Uterus (tissue), 4 donors: Measurements from ENCODE around the gene DRG1. TPM values are rescaled to one million over a fixed set of nuclear protein-coding genes. Genes with fewer than 3 reads are reported as not detected.

Experiments
- DNase-seq, 2 donors: peaks; one replicate each; pipeline ENCODE4 v3.0.0-alpha.2; 2019 to 2020
- H3K27ac ChIP-seq, 2 donors: fragments of 200-600 bp; sonication (generic); 1 replicate in 1 of 2; 2 replicates in 1 of 2; pipeline ENCODE4 v1.5.1; 2016 to 2018
- H3K27me3 ChIP-seq, 2 donors: fragments of 200-600 bp; sonication (generic); one replicate each; pipeline ENCODE4 v1.5.1; 2018 to 2019; ENCODE audit warnings: control low read depth in 1 of 2
- H3K36me3 ChIP-seq, 2 donors: fragments of 200-600 bp; sonication (generic); one replicate each; pipeline ENCODE4 v1.5.1; 2019; ENCODE audit warnings: control low read depth in 1 of 2
- H3K4me1 ChIP-seq, 2 donors: fragments of 200-600 bp; sonication (generic); one replicate each; pipeline ENCODE4 v1.5.1; 2018 to 2019; ENCODE audit warnings: control low read depth in 1 of 2
- H3K4me3 ChIP-seq, 2 donors: fragments of 200-600 bp; sonication (generic); 1 replicate in 1 of 2; 2 replicates in 1 of 2; pipeline ENCODE4 v1.5.1; 2018 to 2019; ENCODE audit warnings: mild to moderate bottlenecking in 1 of 2
- H3K9me3 ChIP-seq, 2 donors: fragments of 200-600 bp; sonication (generic); one replicate each; pipeline ENCODE4 v1.5.1; 2019; ENCODE audit warnings: control low read depth in 1 of 2
- POLR2A ChIP-seq, 2 donors: fragments of 450-650 bp; IDR thresholded peaks; one replicate each; pipeline ENCODE4 v1.6.1; 2016; ENCODE audit warnings: antibody characterized with exemption in 2 of 2, mild to moderate bottlenecking in 1 of 2, moderate library complexity in 1 of 2
- intact Hi-C: fragments of 100-400 bp; cut with DNase I; formaldehyde crosslinking; loops from one replicate; pipeline ENCODE4 v1.15.1; 2023; ENCODE audit warnings: low total_unique reads
- total RNA-seq, 4 donors: library from RNA; depleted of rRNA in 3 of 4; stranded (reverse); fragments of >200 nt in 3 of 4; gene quantifications; one replicate each; pipeline versions ENCODE4 v1.1.0 to v1.2.4, GENCODE V29; 2014 to 2023
- TF ChIP-seq, protein P1 (sequence below), 4 experiments: fragments of 200-600 bp in 2 of 4; fragments of 450-650 bp in 2 of 4; sonication (generic) in 2 of 4; IDR thresholded peaks; one replicate each; pipeline ENCODE4 v1.5.1; 2016 to 2019; ENCODE audit warnings: antibody characterized with exemption in 4 of 4, mild to moderate bottlenecking in 2 of 4, moderate library complexity in 1 of 4
- donor health status: DM: yes; HTN: yes; CAD: no.

DRG1 gene
- total RNA-seq, 4 donors from 2014 or later = 9.2 to 98.2 (median 40.9) TPM

DNA sequence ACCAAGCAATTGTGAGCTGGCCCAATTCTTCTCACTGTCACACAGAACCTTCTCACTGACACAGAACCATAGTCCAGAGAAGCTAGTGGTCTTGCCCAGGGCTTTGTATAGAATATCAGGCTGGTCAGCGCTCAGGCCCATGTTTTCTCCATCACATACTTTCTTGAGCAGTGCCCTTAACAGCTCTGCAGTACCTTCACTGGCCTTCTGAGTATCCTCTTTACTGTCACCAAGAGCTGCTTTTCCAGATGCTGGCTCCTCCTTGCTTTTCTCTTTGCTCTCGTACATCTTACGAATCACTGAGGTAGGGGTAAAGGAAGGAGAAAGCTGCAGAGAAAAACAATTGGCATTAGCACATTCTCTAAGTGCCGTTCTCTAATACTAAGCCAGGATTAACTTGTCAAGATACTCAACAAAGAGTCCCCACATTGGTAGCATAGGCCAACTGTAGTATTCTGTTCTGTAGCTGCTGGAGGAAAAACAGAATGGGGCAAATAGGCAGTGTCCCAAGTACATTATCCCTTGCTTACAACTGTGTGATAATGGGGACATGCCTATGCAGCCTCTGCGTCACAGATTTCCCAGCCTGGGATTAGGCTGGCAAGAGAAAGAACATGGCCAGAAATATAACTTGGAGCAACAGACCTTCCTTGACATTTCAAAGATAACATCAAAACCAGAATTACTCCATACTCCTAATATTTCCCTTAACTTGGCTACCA is 43.5 kb downstream of the DRG1 start:
- Histone ChIP-seq H3K4me1 (no peaks in the 10 kb centered on the region), H3K9me3 (no peaks in the 10 kb centered on the region), H3K27me3 (no peaks in the 10 kb centered on the region), H3K27ac (no peak overlapping the region), H3K36me3 (no peaks in the 10 kb centered on the region), H3K4me3 (no peak overlapping the region)
- intact Hi-C loops = no loop called here
- TF ChIP-seq, protein P1, sequence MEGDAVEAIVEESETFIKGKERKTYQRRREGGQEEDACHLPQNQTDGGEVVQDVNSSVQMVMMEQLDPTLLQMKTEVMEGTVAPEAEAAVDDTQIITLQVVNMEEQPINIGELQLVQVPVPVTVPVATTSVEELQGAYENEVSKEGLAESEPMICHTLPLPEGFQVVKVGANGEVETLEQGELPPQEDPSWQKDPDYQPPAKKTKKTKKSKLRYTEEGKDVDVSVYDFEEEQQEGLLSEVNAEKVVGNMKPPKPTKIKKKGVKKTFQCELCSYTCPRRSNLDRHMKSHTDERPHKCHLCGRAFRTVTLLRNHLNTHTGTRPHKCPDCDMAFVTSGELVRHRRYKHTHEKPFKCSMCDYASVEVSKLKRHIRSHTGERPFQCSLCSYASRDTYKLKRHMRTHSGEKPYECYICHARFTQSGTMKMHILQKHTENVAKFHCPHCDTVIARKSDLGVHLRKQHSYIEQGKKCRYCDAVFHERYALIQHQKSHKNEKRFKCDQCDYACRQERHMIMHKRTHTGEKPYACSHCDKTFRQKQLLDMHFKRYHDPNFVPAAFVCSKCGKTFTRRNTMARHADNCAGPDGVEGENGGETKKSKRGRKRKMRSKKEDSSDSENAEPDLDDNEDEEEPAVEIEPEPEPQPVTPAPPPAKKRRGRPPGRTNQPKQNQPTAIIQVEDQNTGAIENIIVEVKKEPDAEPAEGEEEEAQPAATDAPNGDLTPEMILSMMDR (IDR thresholded peaks at IDR 0.05) = no peak
- TF ChIP-seq POLR2A (IDR thresholded peaks at IDR 0.05) = no peak
- no peak for DNase-seq

DNA sequence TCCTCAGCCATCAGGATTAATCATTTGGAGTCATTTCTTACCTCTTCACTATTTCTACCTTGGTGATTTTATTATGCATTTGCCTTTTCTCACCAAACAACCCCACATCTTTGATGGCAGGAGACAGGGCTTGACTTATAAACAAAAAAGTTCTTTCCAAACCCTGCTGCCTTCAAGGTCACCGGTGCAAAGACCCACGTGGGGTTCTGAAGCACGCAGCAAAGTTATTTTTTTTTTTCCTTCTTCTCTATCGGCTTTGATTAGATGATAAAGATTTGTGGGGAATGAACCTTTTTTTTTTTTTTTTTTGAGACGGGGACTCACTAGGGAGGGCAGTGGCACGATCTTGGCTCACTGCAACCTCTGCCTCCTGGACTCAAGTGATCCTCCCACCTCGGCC is 44.1 kb downstream of the DRG1 start:
- Histone ChIP-seq H3K4me1 (no peaks in the 10 kb centered on the region), H3K36me3 (no peaks in the 10 kb centered on the region), H3K27ac (no peak overlapping the region), H3K4me3 (no peak overlapping the region), H3K27me3 (no peaks in the 10 kb centered on the region), H3K9me3 (no peaks in the 10 kb centered on the region)
- DNase-seq = no peak
- TF ChIP-seq, protein P1 (IDR thresholded peaks at IDR 0.05) = no peak
- no peak for TF ChIP-seq POLR2A (IDR thresholded peaks at IDR 0.05)
- intact Hi-C loops = no loop called here

DNA sequence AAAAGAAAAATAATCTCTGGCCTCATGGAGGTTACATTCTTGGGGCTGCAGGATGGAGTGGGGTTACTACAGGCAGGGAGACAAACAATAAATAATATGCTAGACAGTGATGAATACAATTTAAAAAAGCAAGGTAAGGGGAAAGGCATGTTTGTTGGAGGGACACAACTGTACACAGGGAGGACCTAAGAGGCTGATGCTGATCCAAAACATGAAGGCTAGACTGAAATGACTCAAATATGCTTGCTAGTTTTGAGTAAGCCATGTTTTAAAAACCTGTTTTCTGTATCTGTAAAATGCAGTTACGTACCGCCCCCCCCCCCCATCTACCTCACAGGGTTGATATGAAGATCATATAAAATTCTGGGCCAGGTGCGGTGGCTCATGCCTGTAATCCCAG is 46.2 kb downstream of the DRG1 start:
- no peaks in the 10 kb centered on the region for H3K27me3 ChIP-seq
- no peak overlapping the region for H3K4me3 ChIP-seq
- intact Hi-C loops = no loop called here

DNA sequence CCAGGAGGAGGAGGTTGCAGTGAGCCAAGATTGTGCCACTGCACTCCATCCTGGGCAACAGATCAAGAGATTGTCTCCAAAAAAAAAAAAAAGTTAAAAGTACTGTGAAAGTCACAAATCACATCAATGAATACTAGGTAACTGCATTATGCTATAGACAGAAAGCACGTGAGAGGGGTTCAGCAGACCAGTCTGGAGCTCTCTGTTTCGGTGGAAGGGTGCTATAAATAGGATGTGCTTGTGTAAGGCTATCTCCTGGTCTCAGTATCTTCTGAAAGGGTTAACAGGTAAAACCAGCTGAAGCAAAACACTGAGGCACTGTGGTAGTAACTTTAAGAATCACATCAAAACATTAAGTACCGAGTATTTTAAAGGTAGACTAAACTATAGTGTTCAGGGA is 46.8 kb downstream of the DRG1 start:
- no peak for TF ChIP-seq POLR2A (IDR thresholded peaks at IDR 0.05)
- TF ChIP-seq, protein P1 (IDR thresholded peaks at IDR 0.05) = no peak
- Histone ChIP-seq H3K36me3 (no peaks in the 10 kb centered on the region), H3K27ac (no peak overlapping the region), H3K4me1 (no peaks in the 10 kb centered on the region), H3K4me3 (no peak overlapping the region), H3K27me3 (no peaks in the 10 kb centered on the region), H3K9me3 (no peaks in the 10 kb centered on the region)
- intact Hi-C loops = no loop called here
- no peak for DNase-seq

More for the DNA sequence above, 46.2 kb downstream of the DRG1 start:
- DNase-seq = no peak
- Histone ChIP-seq H3K36me3 (no peaks in the 10 kb centered on the region), H3K9me3 (no peaks in the 10 kb centered on the region), H3K27ac (no peak overlapping the region), H3K4me1 (no peaks in the 10 kb centered on the region)
- TF ChIP-seq POLR2A (IDR thresholded peaks at IDR 0.05) = no peak
- TF ChIP-seq, protein P1 (IDR thresholded peaks at IDR 0.05) = no peak

DNA sequence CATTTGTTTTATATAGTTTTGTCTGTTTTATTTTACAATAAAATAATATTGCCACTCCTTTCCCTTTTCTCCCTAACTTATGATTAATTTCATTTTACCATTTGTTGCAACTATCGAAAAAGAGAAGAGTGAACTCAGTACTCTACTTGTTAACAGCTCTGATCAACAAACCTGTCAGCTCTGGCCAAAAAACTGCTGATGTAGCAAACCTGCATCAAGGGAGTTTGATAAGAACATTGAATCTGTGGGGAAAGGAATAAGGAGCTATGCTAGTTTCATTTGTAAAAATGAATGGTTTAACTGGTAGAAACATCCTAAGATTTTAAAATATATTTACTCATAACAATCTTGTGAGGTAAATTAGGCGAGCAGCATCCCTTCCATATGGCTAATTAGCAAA is 47.4 kb downstream of the DRG1 start:
- Histone ChIP-seq H3K9me3 (no peaks in the 10 kb centered on the region), H3K27me3 (no peaks in the 10 kb centered on the region), H3K4me3 (no peak overlapping the region), H3K27ac (no peak overlapping the region), H3K4me1 (no peaks in the 10 kb centered on the region), H3K36me3 (no peaks in the 10 kb centered on the region)
- no peak for TF ChIP-seq POLR2A (IDR thresholded peaks at IDR 0.05)
- TF ChIP-seq, protein P1 (IDR thresholded peaks at IDR 0.05) = no peak
- no peak for DNase-seq
- intact Hi-C loops = no loop called here
